ENCODE measurements around the gene LRRIQ1. TPM values are rescaled to one million over a fixed set of nuclear protein-coding genes. Genes with fewer than 3 reads are reported as not detected.

Gene LRRIQ1
- total RNA-seq, 3 donors from 2014 or later (not counting 1 experiment from before 2014, with no cell fraction given), result not detected

- Mint-ChIP-seq H3K9me3 (peaks cover 2 to 12% of the 10 kb centered on the region in 2 donors), H3K27ac (no peak overlapping the region), H3K27me3 (ENCODE audit: low read depth in 2 of 2) (no peaks in the 10 kb centered on the region), H3K4me1 (no peaks in the 10 kb centered on the region), H3K36me3 (no peaks in the 10 kb centered on the region), H3K4me3 (no peak overlapping the region)
- no peak for TF ChIP-seq CTCF (IDR thresholded peaks at IDR 0.05)
- no peak for ATAC-seq
- H3K4me1 ChIP-seq (ENCODE audit: control insufficient read depth, insufficient read depth, low read length), result no peaks in the 10 kb centered on the region
- no peaks in the 10 kb centered on the region for H3K9me3 ChIP-seq (ENCODE audit: control insufficient read depth, insufficient read depth, low read length)
- DNase-seq, result no peak
- no peaks in the 10 kb centered on the region for H3K36me3 ChIP-seq (ENCODE audit: control insufficient read depth, insufficient read depth, low read length)
- no peak overlapping the region for H3K4me3 ChIP-seq (ENCODE audit: low read length)
- intact Hi-C loops (cut with micrococcal nuclease), result no loop called here
- H3K27me3 ChIP-seq (ENCODE audit: control insufficient read depth, insufficient read depth, low read length), result no peaks in the 10 kb centered on the region
- no peak overlapping the region for H3K27ac ChIP-seq (ENCODE audit: low read length)
- 92% methylated on average over 1 of the region's 1 CpG for WGBS (ENCODE audit: insufficient coverage)
Measured at GRCh38 chr12:85147331-85147730, 111.2 kb downstream of the LRRIQ1 start.

- Histone ChIP-seq H3K36me3 (ENCODE audit: control insufficient read depth, insufficient read depth, low read length) (no peaks in the 10 kb centered on the region), H3K4me3 (ENCODE audit: low read length) (no peak overlapping the region), H3K27me3 (ENCODE audit: control insufficient read depth, insufficient read depth, low read length) (no peaks in the 10 kb centered on the region), H3K9me3 (ENCODE audit: control insufficient read depth, insufficient read depth, low read length) (no peaks in the 10 kb centered on the region), H3K27ac (ENCODE audit: low read length) (no peak overlapping the region), H3K4me1 (ENCODE audit: control insufficient read depth, insufficient read depth, low read length) (no peaks in the 10 kb centered on the region)
- Mint-ChIP-seq H3K4me1 (no peaks in the 10 kb centered on the region), H3K9me3 (peaks cover 2 to 3% of the 10 kb centered on the region in 2 donors), H3K4me3 (no peak overlapping the region), H3K27me3 (ENCODE audit: low read depth in 2 of 2) (no peaks in the 10 kb centered on the region), H3K27ac (no peak overlapping the region), H3K36me3 (no peaks in the 10 kb centered on the region)
- TF ChIP-seq CTCF (IDR thresholded peaks at IDR 0.05), result no peak
- DNase-seq (no peak), ATAC-seq (no peak)
- WGBS (ENCODE audit: insufficient coverage), result 80% methylated on average over 1 of the region's 2 CpGs
- intact Hi-C loops (cut with micrococcal nuclease), result no loop called here
Measured at GRCh38 chr12:85152311-85152729, 116.2 kb downstream of the LRRIQ1 start.

- no peak overlapping the region for H3K4me3 Mint-ChIP-seq
- no peaks in the 10 kb centered on the region for H3K9me3 Mint-ChIP-seq
- no peak overlapping the region for H3K27ac Mint-ChIP-seq
- Histone ChIP-seq H3K27ac (ENCODE audit: low read length) (no peak overlapping the region), H3K36me3 (ENCODE audit: control insufficient read depth, insufficient read depth, low read length) (no peaks in the 10 kb centered on the region), H3K4me3 (ENCODE audit: low read length) (no peak overlapping the region), H3K9me3 (ENCODE audit: control insufficient read depth, insufficient read depth, low read length) (no peaks in the 10 kb centered on the region), H3K4me1 (ENCODE audit: control insufficient read depth, insufficient read depth, low read length) (no peaks in the 10 kb centered on the region), H3K27me3 (ENCODE audit: control insufficient read depth, insufficient read depth, low read length) (no peaks in the 10 kb centered on the region)
- H3K4me1 Mint-ChIP-seq, result no peaks in the 10 kb centered on the region
- H3K36me3 Mint-ChIP-seq, result no peaks in the 10 kb centered on the region
- intact Hi-C loops (cut with micrococcal nuclease), result no loop called here
- DNase-seq (no peak), ATAC-seq (no peak)
- 20% methylated on average over 1 of the region's 2 CpGs for WGBS (ENCODE audit: insufficient coverage)
- H3K27me3 Mint-ChIP-seq (ENCODE audit: low read depth in 2 of 2), result no peaks in the 10 kb centered on the region
- no peak for TF ChIP-seq CTCF (IDR thresholded peaks at IDR 0.05)
Measured at GRCh38 chr12:85155791-85156190, 119.6 kb downstream of the LRRIQ1 start.

GRCh38 chr12:85156569-85156968 lies 120.4 kb downstream of the LRRIQ1 start:
- no peak overlapping the region for H3K27ac ChIP-seq (ENCODE audit: low read length)
- H3K4me3 ChIP-seq (ENCODE audit: low read length), result no peak overlapping the region
- TF ChIP-seq CTCF (IDR thresholded peaks at IDR 0.05), result no peak
- H3K27ac Mint-ChIP-seq, result no peak overlapping the region
- intact Hi-C loops (cut with micrococcal nuclease), result no loop called here
- no peaks in the 10 kb centered on the region for H3K4me1 Mint-ChIP-seq
- no peak for DNase-seq
- ATAC-seq, result no peak
- H3K36me3 Mint-ChIP-seq, result no peaks in the 10 kb centered on the region
- no peak overlapping the region for H3K4me3 Mint-ChIP-seq
- no peaks in the 10 kb centered on the region for H3K9me3 ChIP-seq (ENCODE audit: control insufficient read depth, insufficient read depth, low read length)
- no CpG with 5 or more reads among the region's 3 CpGs for WGBS (ENCODE audit: insufficient coverage)
- no peaks in the 10 kb centered on the region for H3K9me3 Mint-ChIP-seq
- H3K4me1 ChIP-seq (ENCODE audit: control insufficient read depth, insufficient read depth, low read length), result no peaks in the 10 kb centered on the region
- no peaks in the 10 kb centered on the region for H3K27me3 Mint-ChIP-seq (ENCODE audit: low read depth in 2 of 2)
- no peaks in the 10 kb centered on the region for H3K27me3 ChIP-seq (ENCODE audit: control insufficient read depth, insufficient read depth, low read length)
- H3K36me3 ChIP-seq (ENCODE audit: control insufficient read depth, insufficient read depth, low read length), result no peaks in the 10 kb centered on the region

Data from natural killer cell (primary cell).